ENCODE measurements around the gene ITGAL.

DNA sequence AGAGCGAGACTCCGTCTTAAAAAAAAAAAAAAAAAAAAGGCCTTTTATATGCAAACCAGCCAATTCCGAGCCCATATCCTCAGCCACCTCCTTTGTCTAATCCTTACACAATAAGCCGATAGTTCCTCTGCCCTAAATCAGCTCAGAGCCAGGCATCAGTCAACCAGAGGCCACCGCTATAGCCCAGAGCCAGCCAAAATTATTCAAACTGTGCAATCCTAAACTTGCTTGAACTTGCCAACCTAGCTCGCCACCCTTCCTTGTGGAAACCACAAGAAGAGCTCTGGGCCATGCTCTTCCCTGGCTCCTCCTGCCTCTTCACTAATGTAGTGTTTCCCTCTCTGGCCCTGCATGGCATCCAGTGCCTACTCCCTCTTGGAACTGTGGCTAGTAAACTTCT lies 17.7 kb downstream of the ITGAL start:
- TF ChIP-seq, protein P1, sequence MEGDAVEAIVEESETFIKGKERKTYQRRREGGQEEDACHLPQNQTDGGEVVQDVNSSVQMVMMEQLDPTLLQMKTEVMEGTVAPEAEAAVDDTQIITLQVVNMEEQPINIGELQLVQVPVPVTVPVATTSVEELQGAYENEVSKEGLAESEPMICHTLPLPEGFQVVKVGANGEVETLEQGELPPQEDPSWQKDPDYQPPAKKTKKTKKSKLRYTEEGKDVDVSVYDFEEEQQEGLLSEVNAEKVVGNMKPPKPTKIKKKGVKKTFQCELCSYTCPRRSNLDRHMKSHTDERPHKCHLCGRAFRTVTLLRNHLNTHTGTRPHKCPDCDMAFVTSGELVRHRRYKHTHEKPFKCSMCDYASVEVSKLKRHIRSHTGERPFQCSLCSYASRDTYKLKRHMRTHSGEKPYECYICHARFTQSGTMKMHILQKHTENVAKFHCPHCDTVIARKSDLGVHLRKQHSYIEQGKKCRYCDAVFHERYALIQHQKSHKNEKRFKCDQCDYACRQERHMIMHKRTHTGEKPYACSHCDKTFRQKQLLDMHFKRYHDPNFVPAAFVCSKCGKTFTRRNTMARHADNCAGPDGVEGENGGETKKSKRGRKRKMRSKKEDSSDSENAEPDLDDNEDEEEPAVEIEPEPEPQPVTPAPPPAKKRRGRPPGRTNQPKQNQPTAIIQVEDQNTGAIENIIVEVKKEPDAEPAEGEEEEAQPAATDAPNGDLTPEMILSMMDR (IDR thresholded peaks at IDR 0.05) = no peak
- TF ChIP-seq EZH2 (IDR thresholded peaks at IDR 0.05; ENCODE audit: borderline replicate concordance, insufficient read depth, low read depth, low read length, poor library complexity, severe bottlenecking) = no peak

Data from B cell (primary cell).